Calu3 (cell line): ENCODE measurements around the gene CAPN9. TPM values are rescaled to one million over a fixed set of nuclear protein-coding genes. Genes with fewer than 3 reads are reported as not detected.

ENCODE experiments used
- BruUV-seq: library from RNA; stranded (reverse); fragments of 400-500 nt; replicated peaks from 2 replicates; lab custom pipeline; 2021; lab: Mats Ljungman, UMichigan
- CTCF ChIA-PET: fragments of 300-600 bp; sonication (Branson Sonifier 250); formaldehyde crosslinking; loops from one replicate; lab custom pipeline; 2022; ENCODE audit warnings: antibody characterized with exemption; lab: Charles Lee
- DNase-seq: peaks from one replicate; pipeline ENCODE4 v3.0.0; 2022
- H3K27ac Mint-ChIP-seq: one replicate; pipeline ENCODE4 v1.8.0; 2022; ENCODE audit warnings: mixed read lengths; ENCODE audit not compliant: unreplicated experiment
- H3K27me3 Mint-ChIP-seq: one replicate; pipeline ENCODE4 v1.8.0; 2022; ENCODE audit warnings: mixed read lengths; ENCODE audit not compliant: unreplicated experiment
- H3K36me3 Mint-ChIP-seq: one replicate; pipeline ENCODE4 v1.8.0; 2022; ENCODE audit warnings: mild to moderate bottlenecking, moderate library complexity, mixed read lengths; ENCODE audit not compliant: insufficient read depth, unreplicated experiment
- H3K4me1 Mint-ChIP-seq: one replicate; pipeline ENCODE4 v1.8.0; 2022; ENCODE audit warnings: mild to moderate bottlenecking, low read depth, mixed read lengths; ENCODE audit not compliant: unreplicated experiment
- H3K4me3 Mint-ChIP-seq: one replicate; pipeline ENCODE4 v1.8.0; 2022; ENCODE audit warnings: mild to moderate bottlenecking, low read depth, moderate library complexity, mixed read lengths; ENCODE audit not compliant: unreplicated experiment
- H3K9me3 Mint-ChIP-seq: one replicate; pipeline ENCODE4 v1.8.0; 2022; ENCODE audit warnings: low read depth, mixed read lengths; ENCODE audit not compliant: unreplicated experiment
- intact Hi-C: fragments of 100-400 bp; cut with micrococcal nuclease; formaldehyde crosslinking; loops from one replicate; pipeline ENCODE4 v1.10.0; 2022; ENCODE audit not compliant: unreplicated experiment
- total RNA-seq: library from RNA; stranded (reverse); gene quantifications from 2 replicates; pipeline ENCODE4 v1.2.3, GENCODE V29; 2022
- TF ChIP-seq, protein P1 (sequence below): fragments of 200-600 bp; IDR thresholded peaks from one replicate; pipeline ENCODE4 v1.8.0; 2022; ENCODE audit warnings: antibody characterized with exemption; ENCODE audit not compliant: unreplicated experiment

The CAPN9 gene
- total RNA-seq, 1 experiment from 2014 or later = not detected

DNA sequence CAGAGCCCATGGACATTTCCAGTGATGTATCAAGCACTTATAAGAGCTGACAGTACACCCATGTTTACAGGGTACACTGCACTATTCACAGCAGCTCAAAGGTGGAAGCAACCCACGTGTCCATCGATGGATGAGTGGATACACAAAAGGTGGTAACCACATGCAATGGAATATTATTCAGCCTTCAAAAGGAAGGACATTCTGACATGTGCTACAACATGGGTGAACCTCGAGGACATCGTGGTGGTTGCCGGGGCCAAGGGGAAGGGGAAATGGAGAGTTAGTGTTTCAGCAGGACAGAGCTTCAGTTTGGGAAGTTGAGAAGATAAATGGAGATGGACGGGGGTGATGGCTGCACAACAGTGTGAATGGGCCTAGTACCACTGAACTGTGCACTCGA, 42.4 kb upstream of the CAPN9 start:
- H3K36me3 Mint-ChIP-seq = peaks cover 7% of the 10 kb centered on the region
- BruUV-seq = no TSS peak
- no peaks in the 10 kb centered on the region for H3K9me3 Mint-ChIP-seq
- CTCF ChIA-PET = no interaction called here
- peaks cover 28% of the 10 kb centered on the region for H3K4me1 Mint-ChIP-seq
- TF ChIP-seq, protein P1, sequence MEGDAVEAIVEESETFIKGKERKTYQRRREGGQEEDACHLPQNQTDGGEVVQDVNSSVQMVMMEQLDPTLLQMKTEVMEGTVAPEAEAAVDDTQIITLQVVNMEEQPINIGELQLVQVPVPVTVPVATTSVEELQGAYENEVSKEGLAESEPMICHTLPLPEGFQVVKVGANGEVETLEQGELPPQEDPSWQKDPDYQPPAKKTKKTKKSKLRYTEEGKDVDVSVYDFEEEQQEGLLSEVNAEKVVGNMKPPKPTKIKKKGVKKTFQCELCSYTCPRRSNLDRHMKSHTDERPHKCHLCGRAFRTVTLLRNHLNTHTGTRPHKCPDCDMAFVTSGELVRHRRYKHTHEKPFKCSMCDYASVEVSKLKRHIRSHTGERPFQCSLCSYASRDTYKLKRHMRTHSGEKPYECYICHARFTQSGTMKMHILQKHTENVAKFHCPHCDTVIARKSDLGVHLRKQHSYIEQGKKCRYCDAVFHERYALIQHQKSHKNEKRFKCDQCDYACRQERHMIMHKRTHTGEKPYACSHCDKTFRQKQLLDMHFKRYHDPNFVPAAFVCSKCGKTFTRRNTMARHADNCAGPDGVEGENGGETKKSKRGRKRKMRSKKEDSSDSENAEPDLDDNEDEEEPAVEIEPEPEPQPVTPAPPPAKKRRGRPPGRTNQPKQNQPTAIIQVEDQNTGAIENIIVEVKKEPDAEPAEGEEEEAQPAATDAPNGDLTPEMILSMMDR = no peak
- intact Hi-C loops = no loop called here
- H3K4me3 Mint-ChIP-seq = no peak overlapping the region
- no peak overlapping the region for H3K27ac Mint-ChIP-seq
- no peaks in the 10 kb centered on the region for H3K27me3 Mint-ChIP-seq
- DNase-seq = no peak

DNA sequence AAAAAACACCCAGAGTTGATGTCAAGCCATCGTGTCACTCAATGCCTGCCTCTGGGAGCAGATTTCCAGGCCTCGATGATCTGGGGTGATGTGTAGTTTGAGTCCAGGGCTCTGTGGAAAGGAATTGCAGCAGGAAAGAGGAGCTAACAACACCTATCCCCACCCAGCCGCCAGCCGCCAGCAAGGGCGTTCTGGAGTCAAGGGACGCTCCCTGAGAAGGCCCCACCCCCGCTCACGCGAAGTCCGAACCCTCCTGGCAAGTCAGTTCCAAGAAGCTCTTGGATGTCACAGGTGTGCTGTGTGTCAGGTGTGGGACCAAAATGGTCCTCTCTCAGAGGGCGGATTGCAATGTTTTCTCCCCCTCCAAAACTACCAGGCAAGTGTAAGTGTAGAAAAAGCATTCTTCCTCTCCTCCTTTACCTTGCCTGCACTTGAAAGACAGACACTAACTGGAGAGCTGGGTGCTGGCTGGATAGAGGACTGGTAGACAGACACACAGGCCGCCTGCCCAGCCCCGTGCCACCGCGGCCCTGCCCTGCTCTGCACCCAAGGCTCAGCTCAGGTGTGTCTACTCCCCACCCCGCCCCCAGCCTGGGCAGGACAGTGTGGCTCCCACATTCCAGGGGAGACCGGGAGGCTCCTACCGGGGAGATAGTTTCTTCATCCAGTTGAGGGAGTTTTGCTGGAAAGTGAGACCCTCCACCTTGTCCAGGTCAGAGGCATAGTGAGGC, 41.7 kb upstream of the CAPN9 start:
- intact Hi-C loops = no loop called here
- no peaks in the 10 kb centered on the region for H3K9me3 Mint-ChIP-seq
- TF ChIP-seq, protein P1 = no peak

DNA sequence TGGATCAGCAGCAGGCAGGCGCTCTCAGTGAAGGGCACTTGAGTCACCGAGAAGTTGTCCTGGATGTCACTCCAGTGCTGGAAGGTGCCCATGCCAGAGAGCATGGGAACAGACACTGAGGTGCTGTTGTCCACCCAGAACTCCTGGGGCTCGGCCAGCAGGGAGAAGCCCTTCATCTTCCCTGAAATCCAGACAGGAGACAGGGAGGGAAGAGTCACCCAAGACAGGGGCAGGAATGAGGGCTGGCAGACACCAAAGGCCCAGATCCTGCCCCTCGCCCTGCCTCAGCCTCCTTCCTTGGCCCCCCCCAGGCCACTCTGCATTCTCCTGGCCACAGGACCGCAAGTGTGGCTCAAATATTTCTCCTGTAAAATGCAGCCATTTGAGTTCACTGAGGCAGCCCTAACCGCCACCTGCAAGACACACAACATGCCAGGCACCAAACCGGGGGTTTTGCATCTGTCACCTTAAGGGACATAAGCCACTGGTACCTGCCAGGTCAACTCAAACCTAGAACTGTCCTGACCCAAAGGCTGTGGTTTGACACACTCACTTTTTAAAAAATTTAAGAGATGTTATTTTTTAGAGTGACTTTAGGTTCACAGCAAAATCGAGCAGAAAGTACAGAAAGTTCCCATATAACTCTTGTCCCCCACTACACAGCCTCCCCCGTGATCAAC, 41.0 kb upstream of the CAPN9 start:
- no peak for DNase-seq
- no TSS peak for BruUV-seq
- Mint-ChIP-seq H3K36me3 (peaks cover 7% of the 10 kb centered on the region), H3K27me3 (no peaks in the 10 kb centered on the region), H3K4me3 (no peak overlapping the region), H3K4me1 (peaks cover 28% of the 10 kb centered on the region), H3K27ac (no peak overlapping the region), H3K9me3 (no peaks in the 10 kb centered on the region)
- intact Hi-C loops = no loop called here
- TF ChIP-seq, protein P1 = no peak
- CTCF ChIA-PET = no interaction called here

More for the DNA sequence above, 41.7 kb upstream of the CAPN9 start:
- no TSS peak for BruUV-seq
- Mint-ChIP-seq H3K27ac (no peak overlapping the region), H3K4me3 (no peak overlapping the region), H3K36me3 (peaks cover 7% of the 10 kb centered on the region), H3K27me3 (no peaks in the 10 kb centered on the region), H3K4me1 (peaks cover 28% of the 10 kb centered on the region)
- CTCF ChIA-PET = no interaction called here
- no peak for DNase-seq

DNA sequence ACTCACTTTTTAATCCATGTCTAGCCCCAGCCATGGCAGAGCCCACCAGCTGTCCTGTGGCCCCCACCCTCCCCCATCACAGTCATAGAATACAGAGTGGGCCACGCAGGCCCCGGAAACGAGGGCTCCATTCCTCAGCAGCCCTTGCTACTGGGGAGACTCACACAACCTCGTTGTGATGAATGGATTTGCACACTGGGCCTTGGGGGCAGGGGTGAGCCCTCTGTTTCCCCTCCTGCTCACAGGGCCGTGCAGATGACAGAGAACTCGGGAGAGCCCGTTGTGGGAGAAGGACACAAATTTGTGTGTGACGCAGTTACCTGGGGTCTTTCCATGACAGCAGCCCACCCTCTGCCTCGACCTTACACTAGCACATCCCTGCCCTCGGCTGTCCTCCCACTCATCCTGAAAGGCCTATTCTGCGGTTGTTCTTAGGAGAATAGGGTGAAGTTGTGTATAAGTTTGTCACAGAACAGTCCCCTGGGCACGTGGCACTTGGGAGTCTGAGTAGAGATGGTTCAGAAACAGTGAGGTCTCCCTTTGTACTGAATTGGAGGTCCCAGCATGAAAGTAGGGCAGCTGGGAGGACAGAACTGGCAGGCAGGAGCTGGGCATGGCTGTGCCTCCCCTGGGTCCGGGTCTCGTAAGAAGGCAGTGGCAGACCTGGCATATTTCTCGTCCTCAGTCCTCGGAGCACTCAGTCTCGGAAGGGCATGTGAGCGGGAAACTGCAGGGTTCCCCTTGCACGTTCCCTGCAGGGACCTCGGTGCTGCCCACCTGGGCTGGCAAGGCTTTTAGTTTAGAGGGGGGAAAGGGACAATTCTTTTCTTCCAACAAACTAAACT, 40.1 kb upstream of the CAPN9 start:
- intact Hi-C loops = no loop called here
- no peak for DNase-seq
- TF ChIP-seq, protein P1 = no peak
- no TSS peak for BruUV-seq
- Mint-ChIP-seq H3K36me3 (peaks cover 7% of the 10 kb centered on the region), H3K27ac (no peak overlapping the region), H3K4me1 (peaks cover 32% of the 10 kb centered on the region), H3K9me3 (no peaks in the 10 kb centered on the region), H3K4me3 (no peak overlapping the region), H3K27me3 (no peaks in the 10 kb centered on the region)
- CTCF ChIA-PET = no interaction called here
